ENCODE data around the gene RPS24. TPM values are rescaled to one million over a fixed set of nuclear protein-coding genes. Genes with fewer than 3 reads are reported as not detected.

Gene RPS24
- total and polyA plus RNA-seq, 9 of the 15 experiments (the other 6 are each of a cell fraction or from before 2014, with no cell fraction given), result 1,947 to 7,307 (median 5,944) TPM

GRCh38 chr10:78033637-78034470 lies at the start of gene RPS24 (continued):
- peak; percentile 90 for TF ChIP-seq MGA (IDR thresholded peaks at IDR 0.05)
- peak; percentile 99 for TF ChIP-seq BRD9 (IDR thresholded peaks at IDR 0.05; ENCODE audit: low read depth, partially characterized antibody)
- TF ChIP-seq NKRF (IDR thresholded peaks at IDR 0.05; ENCODE audit: borderline replicate concordance), result peak; percentile 89
- no peak for TF ChIP-seq FOXM1 (IDR thresholded peaks at IDR 0.05; ENCODE audit: low read depth)
- no peak for TF ChIP-seq FOXM1 (CRISPR knock-in tag; IDR thresholded peaks at IDR 0.05; ENCODE audit: low read depth)
- no peak for TF ChIP-seq HNRNPL (IDR thresholded peaks at IDR 0.05; ENCODE audit: low read depth, low read length)
- TF ChIP-seq, protein P1, sequence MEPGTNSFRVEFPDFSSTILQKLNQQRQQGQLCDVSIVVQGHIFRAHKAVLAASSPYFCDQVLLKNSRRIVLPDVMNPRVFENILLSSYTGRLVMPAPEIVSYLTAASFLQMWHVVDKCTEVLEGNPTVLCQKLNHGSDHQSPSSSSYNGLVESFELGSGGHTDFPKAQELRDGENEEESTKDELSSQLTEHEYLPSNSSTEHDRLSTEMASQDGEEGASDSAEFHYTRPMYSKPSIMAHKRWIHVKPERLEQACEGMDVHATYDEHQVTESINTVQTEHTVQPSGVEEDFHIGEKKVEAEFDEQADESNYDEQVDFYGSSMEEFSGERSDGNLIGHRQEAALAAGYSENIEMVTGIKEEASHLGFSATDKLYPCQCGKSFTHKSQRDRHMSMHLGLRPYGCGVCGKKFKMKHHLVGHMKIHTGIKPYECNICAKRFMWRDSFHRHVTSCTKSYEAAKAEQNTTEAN (CRISPR knock-in tag; IDR thresholded peaks at IDR 0.05), result peak; percentile 56; the same call in 1 of the 2 replicates
- TF ChIP-seq MIER1 (IDR thresholded peaks at IDR 0.05; ENCODE audit: low read depth), result no peak
- TF ChIP-seq THAP12 (CRISPR knock-in tag; IDR thresholded peaks at IDR 0.05), result peak; percentile 88

All from K562 (cell line).